Measurements from ENCODE around the gene CCSER2.

- no peak for TF ChIP-seq MYC (IDR thresholded peaks at IDR 0.05; ENCODE audit: low read depth, low read length)
- no peak for TF ChIP-seq POLR2A (IDR thresholded peaks at IDR 0.05; ENCODE audit: extremely low read depth, insufficient read length)
- TF ChIP-seq CTCF (IDR thresholded peaks at IDR 0.05; ENCODE audit: low read depth, low read length), result no peak
These were observed 30.4 kb downstream of the CCSER2 start for GRCh38 chr10:84358743-84359142.

All from NB4 (cell line).